Measurements from ENCODE around the gene SRRM4. TPM values are rescaled to one million over a fixed set of nuclear protein-coding genes. Genes with fewer than 3 reads are reported as not detected.

The SRRM4 gene
- total and polyA plus RNA-seq, 3 donors from 2014 or later = 0.37 to 1.4 (median 0.79) TPM

DNA sequence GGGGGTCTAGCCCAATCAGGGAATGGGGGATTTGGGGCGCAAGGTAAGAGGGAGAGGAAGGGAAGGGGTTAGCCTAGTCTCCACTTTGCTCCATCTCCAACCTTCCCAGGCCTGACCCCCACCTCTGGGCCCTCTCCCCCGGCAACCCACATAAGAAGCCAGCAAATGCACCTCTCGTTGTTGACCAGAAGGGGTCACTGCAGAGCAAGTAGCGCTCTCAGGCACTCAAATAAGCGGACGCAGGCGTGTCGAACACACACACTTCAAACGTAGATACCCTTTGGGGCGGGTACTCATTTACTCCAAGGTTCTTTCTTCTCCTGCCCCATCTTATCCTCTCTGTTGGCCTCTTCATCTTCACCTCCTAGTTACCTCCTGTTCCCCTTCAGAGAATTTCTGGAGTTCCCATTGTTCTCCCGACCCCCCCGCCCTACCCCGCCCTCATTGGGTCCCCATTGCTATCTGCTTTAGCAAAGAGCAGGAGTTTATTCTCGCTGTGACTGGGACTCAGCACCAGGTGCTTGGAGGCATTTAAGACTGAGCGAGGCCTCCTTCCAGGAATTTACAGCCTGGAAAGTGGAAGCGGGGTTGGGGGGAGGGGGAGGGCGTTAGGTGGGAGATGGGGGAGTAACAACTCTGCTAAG, 1.5 kb upstream of the SRRM4 start:
- DNase-seq = peak; percentile 74
- intact Hi-C loops (cut with DNase I; ENCODE audit: low total_unique reads) = no loop called here
- Histone ChIP-seq H3K36me3 (ENCODE audit: low read depth, missing control alignments) (no peaks in the 10 kb centered on the region), H3K4me1 (peaks cover 10% of the 10 kb centered on the region), H3K9me3 (no peaks in the 10 kb centered on the region), H3K27ac (no peak overlapping the region), H3K4me3 (peak overlapping the region in 1 of 2 donors; percentile 7), H3K27me3 (no peaks in the 10 kb centered on the region)
- TF ChIP-seq, protein P1, sequence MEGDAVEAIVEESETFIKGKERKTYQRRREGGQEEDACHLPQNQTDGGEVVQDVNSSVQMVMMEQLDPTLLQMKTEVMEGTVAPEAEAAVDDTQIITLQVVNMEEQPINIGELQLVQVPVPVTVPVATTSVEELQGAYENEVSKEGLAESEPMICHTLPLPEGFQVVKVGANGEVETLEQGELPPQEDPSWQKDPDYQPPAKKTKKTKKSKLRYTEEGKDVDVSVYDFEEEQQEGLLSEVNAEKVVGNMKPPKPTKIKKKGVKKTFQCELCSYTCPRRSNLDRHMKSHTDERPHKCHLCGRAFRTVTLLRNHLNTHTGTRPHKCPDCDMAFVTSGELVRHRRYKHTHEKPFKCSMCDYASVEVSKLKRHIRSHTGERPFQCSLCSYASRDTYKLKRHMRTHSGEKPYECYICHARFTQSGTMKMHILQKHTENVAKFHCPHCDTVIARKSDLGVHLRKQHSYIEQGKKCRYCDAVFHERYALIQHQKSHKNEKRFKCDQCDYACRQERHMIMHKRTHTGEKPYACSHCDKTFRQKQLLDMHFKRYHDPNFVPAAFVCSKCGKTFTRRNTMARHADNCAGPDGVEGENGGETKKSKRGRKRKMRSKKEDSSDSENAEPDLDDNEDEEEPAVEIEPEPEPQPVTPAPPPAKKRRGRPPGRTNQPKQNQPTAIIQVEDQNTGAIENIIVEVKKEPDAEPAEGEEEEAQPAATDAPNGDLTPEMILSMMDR (IDR thresholded peaks at IDR 0.05) = peak; percentile 30 to 70 (median 38)
- no peak for TF ChIP-seq POLR2A (IDR thresholded peaks at IDR 0.05)
- WGBS, 2 donors = 2 to 3% methylated on average over 17 of the region's 17 CpGs

DNA sequence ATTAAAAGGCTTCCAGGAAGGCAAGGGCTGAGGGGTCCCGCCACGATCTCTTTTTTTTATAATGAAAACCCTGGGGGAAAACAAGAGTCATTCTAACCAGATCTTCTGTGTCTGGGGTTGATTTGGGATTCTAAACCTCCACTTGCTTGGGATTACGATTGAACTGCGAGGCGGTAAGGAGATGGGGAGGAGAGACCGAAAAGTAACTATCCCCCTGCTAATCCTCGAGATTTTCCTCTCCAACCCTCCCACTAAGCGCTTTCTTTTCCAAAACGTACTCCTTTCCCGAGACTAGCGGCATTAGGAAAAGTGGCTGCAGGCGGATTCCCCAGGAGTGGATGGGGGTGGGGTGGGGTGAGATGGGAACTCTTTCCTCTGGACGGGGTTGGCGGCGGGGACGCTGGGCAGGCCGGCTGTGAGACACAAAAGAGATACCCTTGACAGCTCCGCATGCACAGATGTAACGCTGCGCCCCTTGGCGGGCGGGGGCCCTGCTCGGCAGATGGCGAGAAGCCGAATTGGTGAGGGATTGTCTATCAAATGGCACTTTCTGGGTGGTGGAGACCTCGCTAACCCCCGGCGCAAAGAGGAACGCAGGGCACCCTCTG, 830 bp upstream of the SRRM4 start:
- H3K9me3 ChIP-seq = no peaks in the 10 kb centered on the region
- TF ChIP-seq POLR2A (IDR thresholded peaks at IDR 0.05) = no peak
- no peak for DNase-seq
- intact Hi-C loops (cut with DNase I; ENCODE audit: low total_unique reads) = no loop called here
- no peaks in the 10 kb centered on the region for H3K36me3 ChIP-seq (ENCODE audit: low read depth, missing control alignments)
- H3K27me3 ChIP-seq = no peaks in the 10 kb centered on the region
- H3K4me3 ChIP-seq = peak overlapping the region in 1 of 2 donors; percentile 7
- WGBS, 2 donors = 1 to 3% methylated on average over 28 to 29 of the region's 29 CpGs
- no peak overlapping the region for H3K27ac ChIP-seq
- H3K4me1 ChIP-seq = peaks cover 10% of the 10 kb centered on the region

DNA sequence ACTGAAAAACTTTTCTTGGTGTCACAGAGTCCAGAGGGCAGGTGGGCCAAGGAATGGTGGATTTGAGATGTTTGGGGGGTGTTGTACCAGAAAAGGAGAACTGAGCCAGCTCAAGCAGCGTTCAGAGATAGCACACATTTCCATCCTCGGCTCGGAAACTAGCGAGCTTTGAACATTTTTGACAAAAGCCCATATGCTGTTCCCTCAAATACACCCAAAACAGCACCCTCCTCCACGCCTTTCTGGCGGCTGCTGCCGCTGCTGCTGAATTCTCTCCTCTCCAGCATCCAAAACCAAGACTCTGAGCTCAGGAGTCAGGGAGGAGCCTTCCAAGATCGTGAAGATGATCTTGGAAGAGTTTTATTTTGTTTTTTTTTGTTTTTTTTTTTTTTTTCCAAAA, 961 bp downstream of the SRRM4 start:
- H3K4me3 ChIP-seq = no peak overlapping the region
- H3K27ac ChIP-seq = no peak overlapping the region
- no peaks in the 10 kb centered on the region for H3K9me3 ChIP-seq
- WGBS, 2 donors = 7 to 11% methylated on average over 8 of the region's 8 CpGs
- intact Hi-C loops (cut with DNase I; ENCODE audit: low total_unique reads) = no loop called here
- no peak for TF ChIP-seq POLR2A (IDR thresholded peaks at IDR 0.05)
- TF ChIP-seq, protein P1 (IDR thresholded peaks at IDR 0.05) = no peak
- DNase-seq = no peak
- no peaks in the 10 kb centered on the region for H3K36me3 ChIP-seq (ENCODE audit: low read depth, missing control alignments)
- H3K4me1 ChIP-seq = peaks cover 10% of the 10 kb centered on the region
- H3K27me3 ChIP-seq = no peaks in the 10 kb centered on the region

DNA sequence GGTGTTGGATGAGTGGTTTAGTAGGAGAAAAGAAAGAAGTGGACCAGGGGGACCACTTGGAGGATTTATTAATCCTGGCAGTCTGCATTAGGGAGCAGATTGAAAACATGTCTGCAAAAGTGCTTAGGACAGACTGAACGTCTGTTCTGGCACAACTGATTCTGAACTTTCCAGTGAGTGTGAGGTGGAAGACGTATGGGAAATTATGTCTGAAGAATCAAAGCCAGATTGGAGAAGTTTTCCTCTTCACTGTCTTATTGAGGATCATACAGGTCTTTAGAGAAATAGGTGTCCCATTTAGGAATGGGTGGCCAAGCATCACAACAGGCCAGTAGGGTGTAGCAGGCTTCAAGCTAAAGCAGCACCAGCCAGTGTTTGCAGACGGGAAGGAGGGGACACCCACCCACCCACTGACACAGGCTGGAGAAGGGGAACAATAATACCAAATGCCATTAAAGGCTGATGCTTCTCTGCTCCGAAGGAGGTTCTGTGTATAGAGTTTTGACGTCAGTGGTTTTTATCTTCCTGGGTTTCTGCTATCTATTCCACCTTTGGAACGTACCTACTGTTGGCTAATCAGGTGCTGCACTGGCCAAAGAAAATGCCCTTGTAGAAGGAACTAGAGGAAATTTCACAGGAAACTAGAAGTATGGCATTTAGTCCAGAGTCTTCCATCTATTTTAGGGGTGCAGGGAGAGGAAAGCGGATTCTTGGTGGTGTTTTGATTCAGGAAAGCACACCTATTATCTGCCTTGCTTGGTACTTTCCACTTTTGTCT, 1.8 kb downstream of the SRRM4 start:
- TF ChIP-seq POLR2A (IDR thresholded peaks at IDR 0.05) = no peak
- TF ChIP-seq, protein P1 (IDR thresholded peaks at IDR 0.05) = no peak
- Histone ChIP-seq H3K4me3 (no peak overlapping the region), H3K9me3 (no peaks in the 10 kb centered on the region), H3K27me3 (no peaks in the 10 kb centered on the region), H3K4me1 (peaks cover 10% of the 10 kb centered on the region), H3K27ac (no peak overlapping the region), H3K36me3 (ENCODE audit: low read depth, missing control alignments) (no peaks in the 10 kb centered on the region)
- intact Hi-C loops (cut with DNase I; ENCODE audit: low total_unique reads) = no loop called here
- 57 to 68% methylated on average over 7 of the region's 7 CpGs for WGBS, 2 donors
- DNase-seq = no peak

DNA sequence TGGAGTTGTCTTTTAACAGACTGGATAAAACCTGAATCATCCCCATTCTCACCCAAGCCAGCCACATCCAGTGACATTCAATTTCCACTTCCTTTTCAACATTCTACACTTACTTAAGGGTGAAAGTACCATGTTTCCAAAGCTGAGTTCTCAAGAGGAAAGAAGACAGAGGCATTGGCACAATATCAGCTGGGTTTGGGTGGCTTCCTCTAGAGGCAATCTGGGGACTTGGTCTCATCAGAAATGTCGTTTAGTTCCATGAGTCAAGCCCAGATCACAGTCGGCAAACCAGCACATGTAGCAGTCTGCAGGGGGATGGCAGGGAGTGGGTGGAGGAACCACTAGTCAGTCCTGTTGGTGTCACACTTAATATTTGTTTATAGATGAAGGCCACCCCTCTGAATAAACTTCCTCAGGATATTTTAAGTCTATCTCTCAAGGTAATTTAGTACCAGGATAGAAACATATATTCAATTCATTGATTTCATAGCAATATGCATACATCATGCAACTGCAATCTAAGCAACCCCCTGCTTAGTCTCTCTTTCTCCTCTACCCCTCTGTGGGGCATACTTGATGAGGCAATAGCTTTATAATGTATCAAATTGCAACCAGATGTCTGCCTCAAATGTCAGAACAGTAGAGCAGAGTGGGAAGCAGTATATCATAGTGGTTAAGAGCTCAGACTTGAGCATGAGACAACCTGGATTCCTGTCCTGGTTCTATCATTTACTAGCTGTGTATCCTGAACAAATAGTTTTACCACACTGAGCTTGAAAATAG, 3.0 kb downstream of the SRRM4 start:
- Histone ChIP-seq H3K27ac (no peak overlapping the region), H3K9me3 (no peaks in the 10 kb centered on the region), H3K27me3 (no peaks in the 10 kb centered on the region), H3K4me3 (no peak overlapping the region), H3K4me1 (peaks cover 10% of the 10 kb centered on the region), H3K36me3 (ENCODE audit: low read depth, missing control alignments) (no peaks in the 10 kb centered on the region)
- no peak for DNase-seq
- intact Hi-C loops (cut with DNase I; ENCODE audit: low total_unique reads) = no loop called here
- no peak for TF ChIP-seq POLR2A (IDR thresholded peaks at IDR 0.05)
- TF ChIP-seq, protein P1 (IDR thresholded peaks at IDR 0.05) = no peak
- whole genome bisulfite sequencing, 2 donors = 53 to 60% methylated on average over 2 of the region's 2 CpGs

All from testis (tissue), 3 donors.